K562 (cell line): Measurements from ENCODE around the gene PACRG. TPM values are rescaled to one million over a fixed set of nuclear protein-coding genes. Genes with fewer than 3 reads are reported as not detected.

Source experiments
- ATAC-seq: fragments of 200-7000 bp; cut with Tn5 transposase; 3 replicates; pipeline ENCODE4 v1.9.1; 2020; ENCODE audit warnings: moderate library complexity
- BruUV-seq: library from RNA; stranded (reverse); fragments of 400-500 nt; replicated peaks from 2 replicates; lab custom pipeline; 2021; lab: Mats Ljungman, UMichigan
- CTCF ChIA-PET: fragments of 300-600 bp; formaldehyde crosslinking; extraction: SDS; loops from one replicate; lab custom pipeline; 2021; ENCODE audit warnings: low intra/inter-chr PET ratio; lab: Yijun Ruan, JAX
- POLR2A ChIA-PET: fragments of 300-600, 350-650 bp; sonication (Branson Sonifier 250); formaldehyde crosslinking; extraction: SDS; loops from one replicate; lab custom pipeline; 2021; ENCODE audit warnings: antibody characterized with exemption, inconsistent platforms; lab: Yijun Ruan, JAX
- DNase-seq, 4 experiments: peaks; one replicate each; pipeline versions ENCODE4 v3.0.0 to v3.0.0-alpha.2; 2011 to 2018; ENCODE audit warnings: low spot score in 3 of 4, mixed read lengths in 3 of 4; ENCODE audit errors: extremely low read depth in 1 of 4
- FAIRE-seq: peaks from 2 replicates; lab custom pipeline; 2011; peaks lifted over from hg19 to GRCh38; lab: Jason Lieb, UNC
- H2AFZ ChIP-seq: 2 replicates; pipeline ENCODE4 v1.6.0; 2011; ENCODE audit warnings: low read depth, low read length, control low read depth, inconsistent platforms
- H3K27ac ChIP-seq: fragments of 200-600 bp; 3 replicates; pipeline ENCODE4 v1.8.0; 2011; ENCODE audit warnings: low read depth, mild to moderate bottlenecking, control low read depth, inconsistent platforms, low read length, moderate library complexity, mixed read lengths; ENCODE audit errors: extremely low read depth
- H3K27me3 ChIP-seq, 2 experiments: fragments of 300-600 bp in 1 of 2; 2 replicates in 1 of 2; 3 replicates in 1 of 2; pipeline versions ENCODE4 v1.6.0 to v1.8.0; 2011; ENCODE audit warnings: inconsistent platforms in 2 of 2, low read length in 2 of 2, mild to moderate bottlenecking in 1 of 2, mixed read lengths in 1 of 2, moderate library complexity in 1 of 2; ENCODE audit not compliant: control insufficient read depth in 2 of 2, insufficient read depth in 2 of 2
- H3K36me3 ChIP-seq: fragments of 300-600 bp; 3 replicates; pipeline ENCODE4 v1.8.0; 2011; ENCODE audit warnings: mild to moderate bottlenecking, low read length, inconsistent platforms; ENCODE audit not compliant: control insufficient read depth, insufficient read depth
- H3K4me1 ChIP-seq, 2 experiments: fragments of 200-600 bp in 1 of 2; replicated peaks in 1 of 2; 2 replicates in 1 of 2; 3 replicates in 1 of 2; pipeline versions ENCODE4 v1.5.1 to v1.8.0; 2011; ENCODE audit warnings: inconsistent platforms in 2 of 2, low read length in 2 of 2, mild to moderate bottlenecking in 1 of 2, mixed read lengths in 1 of 2, moderate library complexity in 1 of 2; ENCODE audit not compliant: control insufficient read depth in 2 of 2, insufficient read depth in 2 of 2
- H3K4me2 ChIP-seq: 2 replicates; pipeline ENCODE4 v1.6.1; 2011; ENCODE audit warnings: low read length, control low read depth, inconsistent platforms, mixed read lengths; ENCODE audit not compliant: insufficient read depth
- H3K4me3 ChIP-seq: fragments of 200-600 bp; sonication (generic), shearing (Covaris generic); 2 replicates; pipeline ENCODE4 v1.5.1; 2016; ENCODE audit warnings: control low read depth, inconsistent platforms
- H3K79me2 ChIP-seq: fragments of 200-600 bp; 3 replicates; pipeline ENCODE4 v1.8.0; 2011; ENCODE audit warnings: low read length, inconsistent platforms; ENCODE audit not compliant: control insufficient read depth, insufficient read depth
- H3K9ac ChIP-seq, 2 experiments: 2 replicates each; pipeline versions ENCODE4 v1.6.0 to v1.6.1; 2011; ENCODE audit warnings: low read depth in 2 of 2, low read length in 2 of 2, control low read depth in 1 of 2, inconsistent platforms in 1 of 2, mild to moderate bottlenecking in 1 of 2, mixed read lengths in 1 of 2; ENCODE audit not compliant: insufficient read depth in 1 of 2
- H3K9me1 ChIP-seq: one replicate; pipeline ENCODE4 v1.6.0; 2011; ENCODE audit warnings: inconsistent platforms, mild to moderate bottlenecking, low read length, moderate library complexity; ENCODE audit not compliant: control insufficient read depth, insufficient read depth
- H3K9me3 ChIP-seq: replicated peaks from 2 replicates; pipeline ENCODE4 v1.5.1; 2011; ENCODE audit warnings: low read depth, low read length, inconsistent platforms; ENCODE audit not compliant: control insufficient read depth, insufficient read depth
- H4K20me1 ChIP-seq: replicated peaks from 2 replicates; pipeline ENCODE4 v1.6.1; 2011; ENCODE audit warnings: low read length, inconsistent platforms, mixed read lengths; ENCODE audit not compliant: control insufficient read depth, insufficient read depth
- CBX3 ChIP-seq, 2 experiments: IDR thresholded peaks; 1 replicate in 1 of 2; 2 replicates in 1 of 2; pipeline ENCODE4 v1.6.1; 2012; ENCODE audit warnings: inconsistent platforms in 2 of 2, low read length in 2 of 2, borderline replicate concordance in 1 of 2, control low read depth in 1 of 2
- CBX5 ChIP-seq: IDR thresholded peaks from 2 replicates; pipeline ENCODE4 v1.6.1; 2014; ENCODE audit warnings: low read depth, borderline replicate concordance
- EHMT2 ChIP-seq: fragments of 450-650 bp; IDR thresholded peaks from 2 replicates; pipeline ENCODE4 v1.6.1; 2018; ENCODE audit warnings: antibody characterized with exemption
- ELK1 ChIP-seq: sonication (generic); formaldehyde crosslinking; IDR thresholded peaks from 2 replicates; pipeline ENCODE4 v1.8.1; 2022; ENCODE audit warnings: missing genetic modification reagents
- NONO ChIP-seq, 2 experiments: fragments of 200-400 bp in 1 of 2; fragments of 450-650 bp in 1 of 2; formaldehyde crosslinking in 1 of 2; IDR thresholded peaks; 2 replicates each; pipeline ENCODE4 v1.6.1; 2017; ENCODE audit warnings: low read depth in 2 of 2, mild to moderate bottlenecking in 2 of 2, moderate library complexity in 2 of 2, low read length in 1 of 2
- PCBP1 ChIP-seq: fragments of 200-400 bp; formaldehyde crosslinking; IDR thresholded peaks from 2 replicates; pipeline ENCODE4 v1.6.1; 2018; ENCODE audit warnings: mild to moderate bottlenecking, low read depth, low read length; ENCODE audit not compliant: poor library complexity, severe bottlenecking
- RFX5 ChIP-seq: IDR thresholded peaks from 2 replicates; pipeline ENCODE4 v1.6.1; 2011; ENCODE audit warnings: low read depth, mild to moderate bottlenecking, improper control_type of control experiment, low read length
- SMAD4 ChIP-seq: fragments of 250-450 bp; sonication (Bioruptor Pico); conservative IDR thresholded peaks from 2 replicates; pipeline ENCODE4 v1.8.0; 2021; ENCODE audit warnings: inconsistent platforms, mild to moderate bottlenecking, moderate library complexity
- TRIM24 ChIP-seq, 2 experiments: fragments of 450-650 bp; IDR thresholded peaks; 2 replicates each; pipeline ENCODE4 v1.6.1; 2016
- TRIM28 ChIP-seq: fragments of 450-650 bp; IDR thresholded peaks from 2 replicates; pipeline ENCODE4 v1.6.1; 2017
- ZNF518B ChIP-seq: fragments of 250-450 bp; sonication (Bioruptor Pico); IDR thresholded peaks from 2 replicates; pipeline ENCODE4 v1.5.0; 2021; ENCODE audit warnings: mild to moderate bottlenecking, moderate library complexity
- WGBS: fragments of 100-300 bp; shearing (Covaris generic); methylation state at CpG from one replicate; pipeline ENCODE4 v1.1.6; 2016; ENCODE audit warnings: low coverage, mixed read lengths; ENCODE audit not compliant: insufficient coverage; ENCODE audit errors: missing lambda C conversion rate; 5-methylcytosine and 5-hydroxymethylcytosine counted together
- in situ Hi-C: fragments of 300-500 bp; cut with MboI; formaldehyde crosslinking; loops from 4 replicates; pipeline ENCODE4 v1.15.0; 2018; ENCODE audit warnings: inconsistent platforms, mixed read lengths
- intact Hi-C: fragments of 100-400 bp; cut with micrococcal nuclease; formaldehyde crosslinking; loops from 2 replicates; pipeline ENCODE4 v1.14.2; 2022
- polyA plus RNA-seq, 8 experiments: library from polyadenylated mRNA; depleted of rRNA in 4 of 8; stranded (reverse) in 5 of 8; unstranded in 3 of 8; fragments of >200 nt; fragmentation: Nextera tagmentation in 2 of 8; fragmentation: Illumina TruSeq in 1 of 8; extraction: Ambion mirVana in 2 of 8; extraction: Trizol in 1 of 8; gene quantifications; 2 replicates each; pipeline versions ENCODE4 v1.2.1 to v1.2.3, GENCODE V29; 2011 to 2014; ENCODE audit warnings: inconsistent platforms in 1 of 8, missing spikeins in 1 of 8
- total RNA-seq, 7 experiments: library from RNA; depleted of rRNA in 6 of 7; stranded (reverse); fragments of >200 nt in 6 of 7; fragmentation: Illumina TruSeq in 2 of 7; extraction: Trizol in 2 of 7; gene quantifications; 2 replicates each; pipeline versions ENCODE4 v1.2.1 to v1.2.3, GENCODE V29; 2011 to 2021; ENCODE audit warnings: low replicate concordance in 1 of 7

The PACRG gene
- total and polyA plus RNA-seq, 9 of the 15 experiments (the other 6 are each of a cell fraction or from before 2014, with no cell fraction given), result 0.04 TPM; not detected in 8

- intact Hi-C loops (no loop called here), in situ Hi-C loops (no loop called here)
- no peaks in the 10 kb centered on the region for H3K79me2 ChIP-seq
- peak; percentile 58; the same call in 1 of the 2 replicates for TF ChIP-seq CBX5
- TF ChIP-seq TRIM24 (IDR thresholded peaks at IDR 0.05), result peak in 1 of 2 experiments; percentile 31; a peak in 1 of 4 replicates
- TF ChIP-seq EHMT2, result peak; percentile 53
- no peak for TF ChIP-seq ZNF518B
- TF ChIP-seq ELK1, result no peak
- TF ChIP-seq SMAD4, result no peak
- TF ChIP-seq NONO (IDR thresholded peaks at IDR 0.05; ENCODE audit: low read depth in 2 of 2, low read length in 1 of 2), result no peak
- TF ChIP-seq CBX3 (IDR thresholded peaks at IDR 0.05; ENCODE audit: borderline replicate concordance in 1 of 2, low read length in 2 of 2), result peak in 1 of 2 experiments; percentile 83; a peak in 2 of 3 replicates
- peak; percentile 95 for TF ChIP-seq TRIM28
- no peak for TF ChIP-seq RFX5
- no peak for TF ChIP-seq PCBP1
- H4K20me1 ChIP-seq, result no peaks in the 10 kb centered on the region
- H3K27me3 ChIP-seq, result no peaks in the 10 kb centered on the region
- no peak overlapping the region for H3K4me2 ChIP-seq
- FAIRE-seq, result no peak
- no peak overlapping the region for H3K4me3 ChIP-seq
- no peak overlapping the region for H3K27ac ChIP-seq
- no peaks in the 10 kb centered on the region; the same call in 1 of the 2 replicates for H3K9me3 ChIP-seq
- CTCF ChIA-PET, result no interaction called here
- no peak overlapping the region for H2AFZ ChIP-seq
- no peak for DNase-seq
- no peaks in the 10 kb centered on the region for H3K4me1 ChIP-seq
- no TSS peak for BruUV-seq
- POLR2A ChIA-PET, result no interaction called here
- no peaks in the 10 kb centered on the region for H3K36me3 ChIP-seq
- H3K9me1 ChIP-seq, result no peaks in the 10 kb centered on the region
- WGBS, result 3% methylated on average over 2 of the region's 2 CpGs
- ATAC-seq, result no peak
- H3K9ac ChIP-seq, result no peak overlapping the region
Observed at GRCh38 chr6:163113358-163113962, 385.7 kb downstream of the PACRG start.
